Transverse colon (tissue), 4 donors: Measurements from ENCODE around the gene CETN2. TPM values are rescaled to one million over a fixed set of nuclear protein-coding genes. Genes with fewer than 3 reads are reported as not detected.
"Not testable (repeated sequence)": the region's sequence is repeated elsewhere in the genome, so short reads cannot be mapped to it uniquely, and the experiment has no call there.

ENCODE experiments used
- DNase-seq: peaks from one replicate; pipeline ENCODE4 v3.0.0-alpha.2; 2019
- H3K27ac ChIP-seq, 4 donors: fragments of 200-600 bp; sonication (generic); 2 replicates each; pipeline ENCODE4 v1.5.1; 2016 to 2018; ENCODE audit warnings: inconsistent platforms in 4 of 4
- H3K27me3 ChIP-seq: fragments of 200-600 bp; sonication (generic); 2 replicates; pipeline ENCODE4 v1.5.1; 2017; ENCODE audit warnings: inconsistent platforms
- H3K36me3 ChIP-seq, 4 donors: fragments of 200-600 bp; sonication (generic); 2 replicates each; pipeline ENCODE4 v1.5.1; 2017 to 2019; ENCODE audit warnings: inconsistent platforms in 4 of 4
- H3K4me1 ChIP-seq, 4 donors: fragments of 200-600 bp; sonication (generic); 2 replicates each; pipeline ENCODE4 v1.5.1; 2017 to 2020; ENCODE audit warnings: inconsistent platforms in 4 of 4
- H3K4me3 ChIP-seq, 4 donors: fragments of 200-600 bp; sonication (generic); 1 replicate in 1 of 4; 2 replicates in 3 of 4; pipeline versions ENCODE4 v1.5.1 to v1.6.1; 2017 to 2019; ENCODE audit warnings: inconsistent platforms in 4 of 4
- H3K9me3 ChIP-seq, 2 donors: fragments of 200-600 bp; sonication (generic); 2 replicates each; pipeline ENCODE4 v1.5.1; 2017 to 2019; ENCODE audit warnings: inconsistent platforms in 2 of 2
- EP300 ChIP-seq: sonication (generic); formaldehyde crosslinking; IDR thresholded peaks from one replicate; pipeline ENCODE4 v1.6.1; 2017; ENCODE audit warnings: antibody characterized with exemption, low read depth
- POLR2A ChIP-seq: fragments of 450-650 bp; IDR thresholded peaks from one replicate; pipeline ENCODE4 v1.6.1; 2016; ENCODE audit warnings: antibody characterized with exemption, mild to moderate bottlenecking, moderate library complexity
- POLR2AphosphoS5 ChIP-seq, 3 donors: sonication (generic); formaldehyde crosslinking; IDR thresholded peaks; one replicate each; pipeline ENCODE4 v1.6.1; 2016; ENCODE audit warnings: antibody characterized with exemption in 3 of 3
- WGBS, 2 donors: methylation state at CpG; one replicate each; pipeline ENCODE4 v1.1.5; 2018; ENCODE audit warnings: low coverage in 1 of 2; 5-methylcytosine and 5-hydroxymethylcytosine counted together
- in situ Hi-C, 4 donors: fragments of 200-750 bp; cut with MboI; loops; one replicate each; pipeline versions ENCODE4 v1.15.0 to v1.15.1; 2017; ENCODE audit warnings: low sequenced_read_pairs in 3 of 4, low pct_ligation_motif_present in 1 of 4, low pct_unique_long_range_greater_than_20kb in 1 of 4
- intact Hi-C: fragments of 100-400 bp; cut with DNase I; formaldehyde crosslinking; loops from one replicate; pipeline ENCODE4 v1.15.1; 2023; ENCODE audit warnings: low total_unique reads
- total RNA-seq, 4 donors: library from RNA; depleted of rRNA; stranded (reverse); fragments of >200 nt; gene quantifications; one replicate each; pipeline ENCODE4 v1.1.0, GENCODE V29; 2016
- TF ChIP-seq, protein P1 (sequence below), 5 experiments: fragments of 200-600 bp in 3 of 5; fragments of 450-650 bp in 2 of 5; sonication (generic) in 3 of 5; IDR thresholded peaks; 1 replicate in 2 of 5; 2 replicates in 3 of 5; pipeline ENCODE4 v1.5.1; 2016 to 2017; ENCODE audit warnings: antibody characterized with exemption in 5 of 5, inconsistent platforms in 3 of 5, mild to moderate bottlenecking in 2 of 5, moderate library complexity in 1 of 5

The CETN2 gene
- total RNA-seq, 4 donors from 2014 or later = 3.4 to 14.6 (median 10.4) TPM

- Histone ChIP-seq H3K27ac (no peak overlapping the region), H3K27me3 (no peaks in the 10 kb centered on the region), H3K4me3 (no peak overlapping the region), H3K36me3 (no peaks in the 10 kb centered on the region), H3K4me1 (no peaks in the 10 kb centered on the region), H3K9me3 (no peaks in the 10 kb centered on the region)
- no peak for DNase-seq
- in situ Hi-C loops (no loop called here), intact Hi-C loops (no loop called here)
- WGBS, 2 donors = 100% methylated on average over 1 of the region's 1 CpG; no CpG with 5 or more reads in 1 of the 2 donors
- TF ChIP-seq EP300 (no peak), POLR2AphosphoS5 (IDR thresholded peaks at IDR 0.05) (no peak), POLR2A (no peak)
- TF ChIP-seq, protein P1, sequence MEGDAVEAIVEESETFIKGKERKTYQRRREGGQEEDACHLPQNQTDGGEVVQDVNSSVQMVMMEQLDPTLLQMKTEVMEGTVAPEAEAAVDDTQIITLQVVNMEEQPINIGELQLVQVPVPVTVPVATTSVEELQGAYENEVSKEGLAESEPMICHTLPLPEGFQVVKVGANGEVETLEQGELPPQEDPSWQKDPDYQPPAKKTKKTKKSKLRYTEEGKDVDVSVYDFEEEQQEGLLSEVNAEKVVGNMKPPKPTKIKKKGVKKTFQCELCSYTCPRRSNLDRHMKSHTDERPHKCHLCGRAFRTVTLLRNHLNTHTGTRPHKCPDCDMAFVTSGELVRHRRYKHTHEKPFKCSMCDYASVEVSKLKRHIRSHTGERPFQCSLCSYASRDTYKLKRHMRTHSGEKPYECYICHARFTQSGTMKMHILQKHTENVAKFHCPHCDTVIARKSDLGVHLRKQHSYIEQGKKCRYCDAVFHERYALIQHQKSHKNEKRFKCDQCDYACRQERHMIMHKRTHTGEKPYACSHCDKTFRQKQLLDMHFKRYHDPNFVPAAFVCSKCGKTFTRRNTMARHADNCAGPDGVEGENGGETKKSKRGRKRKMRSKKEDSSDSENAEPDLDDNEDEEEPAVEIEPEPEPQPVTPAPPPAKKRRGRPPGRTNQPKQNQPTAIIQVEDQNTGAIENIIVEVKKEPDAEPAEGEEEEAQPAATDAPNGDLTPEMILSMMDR (IDR thresholded peaks at IDR 0.05) = no peak
Observed at GRCh38 chrX:152798945-152799344, 31.6 kb downstream of the CETN2 start.

- intact Hi-C loops, DNase-seq, H3K27ac ChIP-seq, H3K27me3 ChIP-seq, H3K4me1 ChIP-seq, H3K9me3 ChIP-seq, H3K4me3 ChIP-seq, H3K36me3 ChIP-seq, in situ Hi-C loops: not testable (repeated sequence)
- WGBS, 2 donors = no CpG with 5 or more reads among the region's 3 CpGs
Observed at GRCh38 chrX:152787062-152787461, 43.5 kb downstream of the CETN2 start.

Other genes with a start within 250 kb of the CETN2 start
- gene GABRQ, start 192.9 kb downstream of the CETN2 start, total RNA-seq = not detected
- not detected for gene MAGEA3, start 132.0 kb downstream of the CETN2 start, total RNA-seq
- not detected for gene CSAG2, start 121.5 kb downstream of the CETN2 start, total RNA-seq
- gene MAGEA2B, start 116.1 kb downstream of the CETN2 start, total RNA-seq = not detected
- gene CSAG1, start 97.0 kb downstream of the CETN2 start, total RNA-seq = not detected
- gene MAGEA12, start 97.0 kb downstream of the CETN2 start, total RNA-seq = not detected
- not detected for gene MAGEA2, start 76.9 kb downstream of the CETN2 start, total RNA-seq
- gene CSAG3, start 71.5 kb downstream of the CETN2 start, total RNA-seq = not detected
- gene MAGEA6, start 61.1 kb downstream of the CETN2 start, total RNA-seq = not detected
- gene NSDHL, start 306 bp upstream of the CETN2 start, total RNA-seq = 10 to 100 TPM in 2 of 4 donors, 1 to 10 TPM in 2; 1.4 to 21.0 (median 13.5) TPM
- gene ZNF185, start 67.3 kb upstream of the CETN2 start, total RNA-seq = 1 to 10 TPM in 2 of 4 donors, under 1 TPM in 1, not detected in 1; 0.40 to 4.1 (median 3.2) TPM
- not detected for gene PNMA5, start 163.4 kb upstream of the CETN2 start, total RNA-seq
- gene PNMA3, start 225.7 kb upstream of the CETN2 start, total RNA-seq = under 1 TPM in 2 of 4 donors, not detected in 2; 0.32 to 0.82 TPM
- under 1 TPM in 1 of 4 donors, not detected in 3; 0.68 TPM for gene PNMA6A, start 241.7 kb upstream of the CETN2 start, total RNA-seq